Measurements from ENCODE around the gene AKR1D1.

GRCh38 chr7:138151731-138152577 is 75.7 kb downstream of the AKR1D1 start:
- no peak for TF ChIP-seq POLR2A (IDR thresholded peaks at IDR 0.05)
- TF ChIP-seq CTCF (IDR thresholded peaks at IDR 0.05), result no peak
- no peak for TF ChIP-seq POLR2AphosphoS5 (IDR thresholded peaks at IDR 0.05)

All from stomach (tissue), 4 donors.